HepG2 (cell line): Measurements from ENCODE around the gene HNRNPM. TPM values are rescaled to one million over a fixed set of nuclear protein-coding genes. Genes with fewer than 3 reads are reported as not detected.

Experiments used
- ATAC-seq: fragments of 200-7000 bp; cut with Tn5 transposase; 3 replicates; pipeline ENCODE4 v1.9.1; 2020; ENCODE audit warnings: mild to moderate bottlenecking, moderate library complexity
- BruUV-seq: library from RNA; stranded (reverse); fragments of 400-500 nt; replicated peaks from 2 replicates; lab custom pipeline; 2021; lab: Mats Ljungman, UMichigan
- CTCF ChIA-PET: fragments of 300-600 bp; formaldehyde crosslinking; extraction: SDS; loops from one replicate; lab custom pipeline; 2021; ENCODE audit warnings: low total read pairs, inconsistent platforms, low intra/inter-chr PET ratio; lab: Yijun Ruan, JAX
- POLR2A ChIA-PET: fragments of 350-600 bp; sonication (Branson Sonifier 250); formaldehyde crosslinking; loops from one replicate; lab custom pipeline; 2020; ENCODE audit warnings: antibody characterized with exemption, inconsistent platforms; lab: Yijun Ruan, JAX
- DNase-seq: peaks from one replicate; pipeline ENCODE4 v3.0.0-alpha.2; 2015; ENCODE audit warnings: low spot score
- FAIRE-seq: peaks from 3 replicates; lab custom pipeline; 2011; peaks lifted over from hg19 to GRCh38; lab: Jason Lieb, UNC
- H2AFZ ChIP-seq: one replicate; pipeline ENCODE4 v1.6.1; 2011; ENCODE audit warnings: low read length, inconsistent platforms
- H3K27ac ChIP-seq: fragments of 300-600 bp; 3 replicates; pipeline ENCODE4 v1.8.0; 2011; ENCODE audit warnings: mixed run types, mild to moderate bottlenecking, mixed read lengths, low read length, inconsistent platforms; ENCODE audit not compliant: insufficient read depth; ENCODE audit errors: extremely low read length
- H3K27me3 ChIP-seq, 2 experiments: fragments of 200-600 bp in 1 of 2; 2 replicates in 1 of 2; 3 replicates in 1 of 2; pipeline versions ENCODE4 v1.6.0 to v1.8.0; 2011; ENCODE audit warnings: low read length in 2 of 2, mild to moderate bottlenecking in 2 of 2, moderate library complexity in 2 of 2, inconsistent platforms in 1 of 2; ENCODE audit not compliant: insufficient read depth in 2 of 2, control insufficient read depth in 1 of 2
- H3K36me3 ChIP-seq, 2 experiments: fragments of 200-600 bp in 1 of 2; replicated peaks in 1 of 2; 2 replicates in 1 of 2; 3 replicates in 1 of 2; pipeline versions ENCODE4 v1.5.1 to v1.8.0; 2011; ENCODE audit warnings: low read length in 2 of 2, inconsistent platforms in 1 of 2; ENCODE audit not compliant: insufficient read depth in 2 of 2, control insufficient read depth in 1 of 2
- H3K4me1 ChIP-seq: 2 replicates; pipeline ENCODE4 v1.5.1; 2012; ENCODE audit warnings: low read length, inconsistent platforms; ENCODE audit not compliant: insufficient read depth
- H3K4me2 ChIP-seq: 2 replicates; pipeline ENCODE4 v1.6.0; 2011; ENCODE audit warnings: low read depth, low read length, inconsistent platforms
- H3K4me3 ChIP-seq, 3 experiments: fragments of 200-600 bp in 1 of 3; sonication (generic), shearing (Covaris generic) in 1 of 3; replicated peaks in 1 of 3; 2 replicates each; pipeline ENCODE4 v1.5.1; 2011 to 2016; ENCODE audit warnings: low read length in 3 of 3, inconsistent platforms in 2 of 3, low read depth in 2 of 3, mild to moderate bottlenecking in 2 of 3, control low read depth in 1 of 3, mixed read lengths in 1 of 3; ENCODE audit not compliant: insufficient read depth in 1 of 3
- H3K79me2 ChIP-seq: one replicate; pipeline ENCODE4 v1.6.1; 2011; ENCODE audit warnings: low read length, inconsistent platforms; ENCODE audit not compliant: insufficient read depth
- H3K9ac ChIP-seq: 2 replicates; pipeline ENCODE4 v1.6.0; 2011; ENCODE audit warnings: mild to moderate bottlenecking, low read depth, low read length, inconsistent platforms; ENCODE audit not compliant: insufficient read depth
- H3K9me3 ChIP-seq: 2 replicates; pipeline ENCODE4 v1.5.1; 2012; ENCODE audit warnings: mild to moderate bottlenecking, low read length
- H4K20me1 ChIP-seq: 2 replicates; pipeline ENCODE4 v1.6.0; 2011; ENCODE audit warnings: inconsistent platforms, mild to moderate bottlenecking, low read length, moderate library complexity; ENCODE audit not compliant: insufficient read depth
- GZF1 ChIP-seq: sonication (generic); formaldehyde crosslinking; IDR thresholded peaks from 2 replicates; pipeline ENCODE4 v1.5.1; 2020; ENCODE audit warnings: mild to moderate bottlenecking, missing genetic modification reagents
- RORA ChIP-seq: sonication (generic); formaldehyde crosslinking; IDR thresholded peaks from 2 replicates; pipeline ENCODE4 v1.5.0; 2020; ENCODE audit warnings: mild to moderate bottlenecking, missing genetic modification reagents, moderate library complexity
- ZFP36 ChIP-seq: fragments of 150-350 bp; IDR thresholded peaks from 2 replicates; pipeline ENCODE4 v1.6.1; 2018; ENCODE audit warnings: borderline replicate concordance, low read length, low read depth; ENCODE audit not compliant: partially characterized antibody
- ZNF160 ChIP-seq: sonication (generic); formaldehyde crosslinking; IDR thresholded peaks from 2 replicates; pipeline ENCODE4 v1.8.0; 2022; ENCODE audit warnings: mild to moderate bottlenecking, inconsistent platforms, missing genetic modification reagents
- ZNF296 ChIP-seq: sonication (generic); formaldehyde crosslinking; conservative IDR thresholded peaks from 2 replicates; pipeline ENCODE4 v1.5.0; 2020; ENCODE audit warnings: mild to moderate bottlenecking, missing genetic modification reagents
- ZNF326 ChIP-seq: sonication (generic); formaldehyde crosslinking; IDR thresholded peaks from 2 replicates; pipeline ENCODE4 v1.4.0; 2020; ENCODE audit warnings: missing genetic modification reagents, borderline replicate concordance
- ZNF768 ChIP-seq: sonication (generic); formaldehyde crosslinking; IDR thresholded peaks from 2 replicates; pipeline ENCODE4 v1.4.0; 2020; ENCODE audit warnings: missing genetic modification reagents
- WGBS: methylation state at CpG from one replicate; pipeline ENCODE4 v1.1.6; 2017; ENCODE audit warnings: low lambda C conversion rate; 5-methylcytosine and 5-hydroxymethylcytosine counted together
- in situ Hi-C: cut with HindIII; loops from 2 replicates; pipeline ENCODE4 v1.10.0; 2017; ENCODE audit warnings: low pct_unique_long_range_greater_than_20kb; ENCODE audit not compliant: extremely low pct_ligation_motif_present
- intact Hi-C: fragments of 100-400 bp; cut with micrococcal nuclease; formaldehyde crosslinking; loops from one replicate; pipeline ENCODE4 v1.10.0; 2022; ENCODE audit not compliant: unreplicated experiment
- polyA plus RNA-seq, 8 experiments: library from polyadenylated mRNA; depleted of rRNA in 3 of 8; stranded (reverse) in 7 of 8; unstranded in 1 of 8; fragments of >200 nt; fragmentation: Illumina TruSeq in 4 of 8; extraction: Trizol in 4 of 8; gene quantifications; 2 replicates each; pipeline versions ENCODE4 v1.2.1 to v1.2.3, GENCODE V29; 2011 to 2016; ENCODE audit warnings: low read depth in 4 of 8, missing spikeins in 1 of 8, mixed read lengths in 1 of 8; ENCODE audit not compliant: insufficient read depth in 1 of 8
- total RNA-seq, 5 experiments: library from RNA; depleted of rRNA; stranded (reverse); fragments of >200 nt; fragmentation: Illumina TruSeq; extraction: Trizol; gene quantifications; 2 replicates each; pipeline ENCODE4 v1.2.3, GENCODE V29; 2016; ENCODE audit warnings: low read depth in 1 of 5
- TF ChIP-seq, protein P1 (sequence below): sonication (generic); formaldehyde crosslinking; IDR thresholded peaks from 2 replicates; pipeline ENCODE4 v1.5.1; 2020; ENCODE audit warnings: mild to moderate bottlenecking, moderate library complexity, missing genetic modification reagents
- TF ChIP-seq, protein P2 (sequence below): sonication (generic); formaldehyde crosslinking; IDR thresholded peaks from 2 replicates; pipeline ENCODE4 v1.5.0; 2020; ENCODE audit warnings: missing genetic modification reagents
- TF ChIP-seq, protein P3 (sequence below): sonication (generic); formaldehyde crosslinking; IDR thresholded peaks from 2 replicates; pipeline ENCODE4 v1.5.1; 2020; ENCODE audit warnings: missing genetic modification reagents, mild to moderate bottlenecking, borderline replicate concordance

Gene HNRNPM
- total and polyA plus RNA-seq, 2 of the 13 experiments (the other 11 are each of a cell fraction or from before 2014, with no cell fraction given): 56.7 to 102 TPM

DNA sequence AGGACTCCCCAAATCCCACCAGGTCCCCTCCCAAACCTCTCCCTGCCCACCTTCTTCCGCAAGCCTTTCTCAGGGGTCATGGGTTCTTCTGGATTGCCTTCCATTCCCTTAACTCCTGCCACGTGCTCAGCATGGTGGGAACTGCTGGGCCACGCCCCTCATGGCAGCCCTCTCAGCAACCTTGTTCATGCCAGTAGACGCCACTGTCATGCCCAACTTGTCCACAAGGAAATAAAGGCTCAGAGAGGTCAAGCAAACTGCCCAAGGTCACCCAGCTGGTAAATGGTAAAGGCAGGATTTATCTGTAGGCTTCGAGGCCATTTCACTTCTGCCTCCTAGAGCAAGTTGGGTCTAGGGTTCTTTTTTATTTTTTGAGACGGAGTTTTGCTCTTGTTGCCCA lies 46.8 kb downstream of the HNRNPM start:
- Histone ChIP-seq H3K9ac (no peak overlapping the region), H3K27ac (no peak overlapping the region), H3K9me3 (no peaks in the 10 kb centered on the region), H3K4me3 (no peak overlapping the region), H4K20me1 (peaks cover 4% of the 10 kb centered on the region; the same call in 1 of the 2 replicates), H3K36me3 (peaks cover 12 to 22% of the 10 kb centered on the region in 2 experiments; a peak in 4 of 5 replicates), H3K4me1 (peaks cover 10% of the 10 kb centered on the region), H3K4me2 (no peak overlapping the region), H3K27me3 (no peaks in the 10 kb centered on the region), H2AFZ (no peak overlapping the region), H3K79me2 (no peaks in the 10 kb centered on the region)
- no peak for FAIRE-seq
- CTCF ChIA-PET: no interaction called here
- no TSS peak for BruUV-seq
- no peak for ATAC-seq
- TF ChIP-seq ZNF768 (CRISPR knock-in tag) (peak; percentile 94), ZNF296 (CRISPR knock-in tag) (no peak), ZNF326 (no peak), RORA (CRISPR knock-in tag) (no peak), GZF1 (CRISPR knock-in tag) (no peak), ZNF160 (CRISPR knock-in tag) (no peak), ZFP36 (peak; percentile 18)
- TF ChIP-seq, protein P1, sequence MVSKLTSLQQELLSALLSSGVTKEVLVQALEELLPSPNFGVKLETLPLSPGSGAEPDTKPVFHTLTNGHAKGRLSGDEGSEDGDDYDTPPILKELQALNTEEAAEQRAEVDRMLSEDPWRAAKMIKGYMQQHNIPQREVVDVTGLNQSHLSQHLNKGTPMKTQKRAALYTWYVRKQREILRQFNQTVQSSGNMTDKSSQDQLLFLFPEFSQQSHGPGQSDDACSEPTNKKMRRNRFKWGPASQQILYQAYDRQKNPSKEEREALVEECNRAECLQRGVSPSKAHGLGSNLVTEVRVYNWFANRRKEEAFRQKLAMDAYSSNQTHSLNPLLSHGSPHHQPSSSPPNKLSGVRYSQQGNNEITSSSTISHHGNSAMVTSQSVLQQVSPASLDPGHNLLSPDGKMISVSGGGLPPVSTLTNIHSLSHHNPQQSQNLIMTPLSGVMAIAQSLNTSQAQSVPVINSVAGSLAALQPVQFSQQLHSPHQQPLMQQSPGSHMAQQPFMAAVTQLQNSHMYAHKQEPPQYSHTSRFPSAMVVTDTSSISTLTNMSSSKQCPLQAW (CRISPR knock-in tag): no peak
- TF ChIP-seq, protein P2, sequence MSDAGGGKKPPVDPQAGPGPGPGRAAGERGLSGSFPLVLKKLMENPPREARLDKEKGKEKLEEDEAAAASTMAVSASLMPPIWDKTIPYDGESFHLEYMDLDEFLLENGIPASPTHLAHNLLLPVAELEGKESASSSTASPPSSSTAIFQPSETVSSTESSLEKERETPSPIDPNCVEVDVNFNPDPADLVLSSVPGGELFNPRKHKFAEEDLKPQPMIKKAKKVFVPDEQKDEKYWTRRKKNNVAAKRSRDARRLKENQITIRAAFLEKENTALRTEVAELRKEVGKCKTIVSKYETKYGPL: no peak
- TF ChIP-seq, protein P3, sequence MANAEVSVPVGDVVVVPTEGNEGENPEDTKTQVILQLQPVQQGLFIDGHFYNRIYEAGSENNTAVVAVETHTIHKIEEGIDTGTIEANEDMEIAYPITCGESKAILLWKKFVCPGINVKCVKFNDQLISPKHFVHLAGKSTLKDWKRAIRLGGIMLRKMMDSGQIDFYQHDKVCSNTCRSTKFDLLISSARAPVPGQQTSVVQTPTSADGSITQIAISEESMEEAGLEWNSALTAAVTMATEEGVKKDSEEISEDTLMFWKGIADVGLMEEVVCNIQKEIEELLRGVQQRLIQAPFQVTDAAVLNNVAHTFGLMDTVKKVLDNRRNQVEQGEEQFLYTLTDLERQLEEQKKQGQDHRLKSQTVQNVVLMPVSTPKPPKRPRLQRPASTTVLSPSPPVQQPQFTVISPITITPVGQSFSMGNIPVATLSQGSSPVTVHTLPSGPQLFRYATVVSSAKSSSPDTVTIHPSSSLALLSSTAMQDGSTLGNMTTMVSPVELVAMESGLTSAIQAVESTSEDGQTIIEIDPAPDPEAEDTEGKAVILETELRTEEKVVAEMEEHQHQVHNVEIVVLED (CRISPR knock-in tag): no peak
- 83% methylated on average over 6 of the region's 6 CpGs for WGBS
- POLR2A ChIA-PET: no interaction called here
- in situ Hi-C loops (no loop called here), intact Hi-C loops (no loop called here)
- no peak for DNase-seq
